HepG2 (cell line): ENCODE measurements around the gene TMEM253. TPM values are rescaled to one million over a fixed set of nuclear protein-coding genes. Genes with fewer than 3 reads are reported as not detected.

Experiments
- ATAC-seq: fragments of 200-7000 bp; cut with Tn5 transposase; 3 replicates; pipeline ENCODE4 v1.9.1; 2020; ENCODE audit warnings: mild to moderate bottlenecking, moderate library complexity
- BruUV-seq: library from RNA; stranded (reverse); fragments of 400-500 nt; replicated peaks from 2 replicates; lab custom pipeline; 2021; lab: Mats Ljungman, UMichigan
- CTCF ChIA-PET: fragments of 300-600 bp; formaldehyde crosslinking; extraction: SDS; loops from one replicate; lab custom pipeline; 2021; ENCODE audit warnings: low total read pairs, inconsistent platforms, low intra/inter-chr PET ratio; lab: Yijun Ruan, JAX
- POLR2A ChIA-PET: fragments of 350-600 bp; sonication (Branson Sonifier 250); formaldehyde crosslinking; loops from one replicate; lab custom pipeline; 2020; ENCODE audit warnings: antibody characterized with exemption, inconsistent platforms; lab: Yijun Ruan, JAX
- DNase-seq: peaks from one replicate; pipeline ENCODE4 v3.0.0-alpha.2; 2015; ENCODE audit warnings: low spot score
- FAIRE-seq: peaks from 3 replicates; lab custom pipeline; 2011; peaks lifted over from hg19 to GRCh38; lab: Jason Lieb, UNC
- H2AFZ ChIP-seq: one replicate; pipeline ENCODE4 v1.6.1; 2011; ENCODE audit warnings: low read length, inconsistent platforms
- H3K27ac ChIP-seq: fragments of 300-600 bp; 3 replicates; pipeline ENCODE4 v1.8.0; 2011; ENCODE audit warnings: mixed run types, mild to moderate bottlenecking, mixed read lengths, low read length, inconsistent platforms; ENCODE audit not compliant: insufficient read depth; ENCODE audit errors: extremely low read length
- H3K27me3 ChIP-seq, 2 experiments: fragments of 200-600 bp in 1 of 2; 2 replicates in 1 of 2; 3 replicates in 1 of 2; pipeline versions ENCODE4 v1.6.0 to v1.8.0; 2011; ENCODE audit warnings: low read length in 2 of 2, mild to moderate bottlenecking in 2 of 2, moderate library complexity in 2 of 2, inconsistent platforms in 1 of 2; ENCODE audit not compliant: insufficient read depth in 2 of 2, control insufficient read depth in 1 of 2
- H3K36me3 ChIP-seq, 2 experiments: fragments of 200-600 bp in 1 of 2; replicated peaks in 1 of 2; 2 replicates in 1 of 2; 3 replicates in 1 of 2; pipeline versions ENCODE4 v1.5.1 to v1.8.0; 2011; ENCODE audit warnings: low read length in 2 of 2, inconsistent platforms in 1 of 2; ENCODE audit not compliant: insufficient read depth in 2 of 2, control insufficient read depth in 1 of 2
- H3K4me1 ChIP-seq: 2 replicates; pipeline ENCODE4 v1.5.1; 2012; ENCODE audit warnings: low read length, inconsistent platforms; ENCODE audit not compliant: insufficient read depth
- H3K4me2 ChIP-seq: 2 replicates; pipeline ENCODE4 v1.6.0; 2011; ENCODE audit warnings: low read depth, low read length, inconsistent platforms
- H3K4me3 ChIP-seq, 3 experiments: fragments of 200-600 bp in 1 of 3; sonication (generic), shearing (Covaris generic) in 1 of 3; replicated peaks in 1 of 3; 2 replicates each; pipeline ENCODE4 v1.5.1; 2011 to 2016; ENCODE audit warnings: low read length in 3 of 3, inconsistent platforms in 2 of 3, low read depth in 2 of 3, mild to moderate bottlenecking in 2 of 3, control low read depth in 1 of 3, mixed read lengths in 1 of 3; ENCODE audit not compliant: insufficient read depth in 1 of 3
- H3K79me2 ChIP-seq: one replicate; pipeline ENCODE4 v1.6.1; 2011; ENCODE audit warnings: low read length, inconsistent platforms; ENCODE audit not compliant: insufficient read depth
- H3K9ac ChIP-seq: 2 replicates; pipeline ENCODE4 v1.6.0; 2011; ENCODE audit warnings: mild to moderate bottlenecking, low read depth, low read length, inconsistent platforms; ENCODE audit not compliant: insufficient read depth
- H3K9me3 ChIP-seq: 2 replicates; pipeline ENCODE4 v1.5.1; 2012; ENCODE audit warnings: mild to moderate bottlenecking, low read length
- H4K20me1 ChIP-seq: 2 replicates; pipeline ENCODE4 v1.6.0; 2011; ENCODE audit warnings: inconsistent platforms, mild to moderate bottlenecking, low read length, moderate library complexity; ENCODE audit not compliant: insufficient read depth
- ATF1 ChIP-seq: IDR thresholded peaks from 2 replicates; pipeline ENCODE4 v1.6.1; 2016; ENCODE audit warnings: mild to moderate bottlenecking, control low read depth
- CREM ChIP-seq, 2 experiments: sonication (generic) in 1 of 2; formaldehyde crosslinking in 1 of 2; IDR thresholded peaks; 2 replicates each; pipeline versions ENCODE4 v1.4.0 to v1.6.1; 2016 to 2020; ENCODE audit warnings: antibody characterized with exemption in 1 of 2, mild to moderate bottlenecking in 1 of 2, missing genetic modification reagents in 1 of 2
- EHMT2 ChIP-seq: fragments of 200-600 bp; sonication (generic); IDR thresholded peaks from 2 replicates; pipeline ENCODE4 v1.7.0; 2017; ENCODE audit warnings: antibody characterized with exemption, low read depth, low read length, borderline replicate concordance
- ELF4 ChIP-seq: sonication (generic); formaldehyde crosslinking; IDR thresholded peaks from 2 replicates; pipeline ENCODE4 v1.5.0; 2020; ENCODE audit warnings: missing genetic modification reagents, mild to moderate bottlenecking, moderate library complexity, borderline replicate concordance
- GZF1 ChIP-seq: sonication (generic); formaldehyde crosslinking; IDR thresholded peaks from 2 replicates; pipeline ENCODE4 v1.5.1; 2020; ENCODE audit warnings: mild to moderate bottlenecking, missing genetic modification reagents
- IRF1 ChIP-seq: sonication (generic); formaldehyde crosslinking; IDR thresholded peaks from 2 replicates; pipeline ENCODE4 v1.4.0; 2020; ENCODE audit warnings: low read depth, mild to moderate bottlenecking, missing genetic modification reagents
- KLF16 ChIP-seq, 2 experiments: sonication (generic) in 1 of 2; formaldehyde crosslinking in 1 of 2; IDR thresholded peaks; 2 replicates each; pipeline versions ENCODE4 v1.6.1 to v1.8.0; 2016 to 2023; ENCODE audit warnings: missing genetic modification reagents in 2 of 2, missing compliant biosample characterization in 1 of 2
- MYC ChIP-seq: sonication (generic); formaldehyde crosslinking; IDR thresholded peaks from 2 replicates; pipeline ENCODE4 v1.9.0; 2021; ENCODE audit warnings: missing genetic modification reagents, borderline replicate concordance
- POLR2AphosphoS5 ChIP-seq: IDR thresholded peaks from 2 replicates; pipeline ENCODE4 v1.6.1; 2012; ENCODE audit warnings: low read depth, low read length
- TFAP4 ChIP-seq: sonication (generic); IDR thresholded peaks from 2 replicates; pipeline ENCODE4 v1.6.1; 2016; ENCODE audit warnings: low read depth, borderline replicate concordance
- ZFP90 ChIP-seq: sonication (generic); formaldehyde crosslinking; IDR thresholded peaks from 2 replicates; pipeline ENCODE4 v1.8.0; 2022; ENCODE audit warnings: missing genetic modification reagents, mild to moderate bottlenecking, inconsistent platforms, borderline replicate concordance
- ZNF17 ChIP-seq: sonication (generic); formaldehyde crosslinking; IDR thresholded peaks from 2 replicates; pipeline ENCODE4 v1.5.0; 2020; ENCODE audit warnings: mild to moderate bottlenecking, missing genetic modification reagents
- ZNF276 ChIP-seq: sonication (generic); formaldehyde crosslinking; IDR thresholded peaks from 2 replicates; pipeline ENCODE4 v1.4.0; 2020; ENCODE audit warnings: mild to moderate bottlenecking, low read depth, missing genetic modification reagents
- ZNF430 ChIP-seq: sonication (generic); formaldehyde crosslinking; IDR thresholded peaks from 2 replicates; pipeline ENCODE4 v1.9.0; 2021; ENCODE audit warnings: mild to moderate bottlenecking, missing genetic modification reagents
- ZNF510 ChIP-seq: sonication (generic); formaldehyde crosslinking; IDR thresholded peaks from 2 replicates; pipeline ENCODE4 v1.4.0; 2020; ENCODE audit warnings: low read depth, mild to moderate bottlenecking, missing genetic modification reagents
- ZNF605 ChIP-seq: sonication (generic); formaldehyde crosslinking; IDR thresholded peaks from 2 replicates; pipeline ENCODE4 v1.8.0; 2022; ENCODE audit warnings: mild to moderate bottlenecking, missing genetic modification reagents
- ZNF607 ChIP-seq: sonication (generic); formaldehyde crosslinking; IDR thresholded peaks from 2 replicates; pipeline ENCODE4 v1.5.1; 2020; ENCODE audit warnings: missing genetic modification reagents, mild to moderate bottlenecking, borderline replicate concordance
- ZNF740 ChIP-seq: sonication (generic); formaldehyde crosslinking; IDR thresholded peaks from 2 replicates; pipeline ENCODE4 v1.4.0; 2020; ENCODE audit warnings: missing genetic modification reagents
- ZNF782 ChIP-seq: sonication (generic); formaldehyde crosslinking; IDR thresholded peaks from 2 replicates; pipeline ENCODE4 v1.4.0; 2020; ENCODE audit warnings: missing genetic modification reagents, mild to moderate bottlenecking, borderline replicate concordance
- WGBS: methylation state at CpG from one replicate; pipeline ENCODE4 v1.1.6; 2017; ENCODE audit warnings: low lambda C conversion rate; 5-methylcytosine and 5-hydroxymethylcytosine counted together
- in situ Hi-C: cut with HindIII; loops from 2 replicates; pipeline ENCODE4 v1.10.0; 2017; ENCODE audit warnings: low pct_unique_long_range_greater_than_20kb; ENCODE audit not compliant: extremely low pct_ligation_motif_present
- intact Hi-C: fragments of 100-400 bp; cut with micrococcal nuclease; formaldehyde crosslinking; loops from one replicate; pipeline ENCODE4 v1.10.0; 2022; ENCODE audit not compliant: unreplicated experiment
- polyA plus RNA-seq, 8 experiments: library from polyadenylated mRNA; depleted of rRNA in 3 of 8; stranded (reverse) in 7 of 8; unstranded in 1 of 8; fragments of >200 nt; fragmentation: Illumina TruSeq in 4 of 8; extraction: Trizol in 4 of 8; gene quantifications; 2 replicates each; pipeline versions ENCODE4 v1.2.1 to v1.2.3, GENCODE V29; 2011 to 2016; ENCODE audit warnings: low read depth in 4 of 8, missing spikeins in 1 of 8, mixed read lengths in 1 of 8; ENCODE audit not compliant: insufficient read depth in 1 of 8
- total RNA-seq, 5 experiments: library from RNA; depleted of rRNA; stranded (reverse); fragments of >200 nt; fragmentation: Illumina TruSeq; extraction: Trizol; gene quantifications; 2 replicates each; pipeline ENCODE4 v1.2.3, GENCODE V29; 2016; ENCODE audit warnings: low read depth in 1 of 5

The TMEM253 gene
- total and polyA plus RNA-seq, 2 of the 13 experiments (the other 11 are each of a cell fraction or from before 2014, with no cell fraction given): 0.29 to 0.45 TPM

GRCh38 chr14:21054123-21054767 lies 46.6 kb upstream of the TMEM253 start:
- no peaks in the 10 kb centered on the region for H3K27me3 ChIP-seq
- no peaks in the 10 kb centered on the region for H3K79me2 ChIP-seq
- peak overlapping the region; percentile 92 for H3K27ac ChIP-seq
- H3K9me3 ChIP-seq: no peaks in the 10 kb centered on the region
- no peak overlapping the region for H2AFZ ChIP-seq
- in situ Hi-C loops: no loop called here
- H3K36me3 ChIP-seq: no peaks in the 10 kb centered on the region
- H4K20me1 ChIP-seq: no peaks in the 10 kb centered on the region
- ChIA-PET CTCF (interaction anchor here (1.3 to 3.2 kb wide), 3 partner anchors 14 to 40 kb away, joined by 3 to 12 read pairs (median 6); no protein-coding TSS in a partner anchor), POLR2A (interaction anchor here (0.8 to 2.1 kb wide), 16 partner anchors 8 to 372 kb away, joined by 3 to 46 read pairs (median 10); partner anchors contain the start of genes ARHGEF40, NDRG2 and RNASE4)
- FAIRE-seq (peak; percentile 97), DNase-seq (peak; percentile 99), ATAC-seq (peak; percentile 94)
- H3K4me1 ChIP-seq: peaks cover 98% of the 10 kb centered on the region
- H3K9ac ChIP-seq: peak overlapping the region; percentile 72
- peak overlapping the region in 2 of 3 experiments; percentile 13 to 40; a peak in 2 of 6 replicates for H3K4me3 ChIP-seq
- intact Hi-C loops: loop anchor here (1.0 to 2.0 kb wide), 4 partner anchors 8 to 29 kb away; partner anchors contain the start of gene NDRG2
- BruUV-seq: no TSS peak
- 3% methylated on average over 3 of the region's 3 CpGs for WGBS
- peak overlapping the region; percentile 71 for H3K4me2 ChIP-seq
- TF ChIP-seq ZNF276 (CRISPR knock-in tag) (no peak), ZNF605 (CRISPR knock-in tag) (peak; percentile 98), GZF1 (CRISPR knock-in tag) (0 out of 2 replicates have a peak, but pooled peaks have one; percentile 36), IRF1 (CRISPR knock-in tag) (peak; percentile 52; the same call in 1 of the 2 replicates), CREM (IDR thresholded peaks at IDR 0.05) (peak; percentile 92), CREM (CRISPR knock-in tag; IDR thresholded peaks at IDR 0.05) (no peak), ZFP90 (peak; percentile 66; the same call in 1 of the 2 replicates), ELF4 (CRISPR knock-in tag) (peak; percentile 20; the same call in 1 of the 2 replicates), POLR2AphosphoS5 (peak; percentile 64; the same call in 1 of the 2 replicates), EHMT2 (peak; percentile 79; the same call in 1 of the 2 replicates), TFAP4 (peak; percentile 77; the same call in 1 of the 2 replicates), ZNF510 (CRISPR knock-in tag) (peak; percentile 63; the same call in 1 of the 2 replicates), ZNF17 (CRISPR knock-in tag) (0 out of 2 replicates have a peak, but pooled peaks have one; percentile 64), KLF16 (CRISPR knock-in tag; IDR thresholded peaks at IDR 0.05) (peak in 1 of 2 experiments; percentile 77; a peak in 2 of 4 replicates), MYC (peak; percentile 65; the same call in 1 of the 2 replicates), ZNF430 (CRISPR knock-in tag) (peak; percentile 97), ATF1 (CRISPR knock-in tag) (peak; percentile 61; the same call in 1 of the 2 replicates), ZNF607 (no peak; the same call in 1 of the 2 replicates), ZNF782 (CRISPR knock-in tag) (no peak), ZNF740 (CRISPR knock-in tag) (no peak)
